Effector memory CD8-positive, alpha-beta T cell (primary cell): ENCODE data around the gene CERK.
A peak's percentile ranks its signal among the peaks of the same experiment; 100 is the strongest.

Source experiments
- ATAC-seq: fragments of 150-1000 bp; cut with Tn5 transposase; replicated peaks from 2 replicates; pipeline ENCODE4 v1.10.0; 2021; ENCODE audit warnings: mild to moderate bottlenecking, moderate library complexity
- DNase-seq, 3 experiments: peaks; one replicate each; pipeline ENCODE4 v3.0.0; 2021
- H3K27ac Mint-ChIP-seq, 2 donors: one replicate each; pipeline ENCODE4 v1.8.0; 2022; ENCODE audit warnings: mild to moderate bottlenecking in 2 of 2, mixed read lengths in 2 of 2, moderate library complexity in 2 of 2
- H3K27me3 Mint-ChIP-seq, 2 donors: one replicate each; pipeline ENCODE4 v1.8.0; 2022; ENCODE audit warnings: mixed read lengths in 2 of 2
- H3K36me3 Mint-ChIP-seq: one replicate; pipeline ENCODE4 v1.8.0; 2022; ENCODE audit warnings: mild to moderate bottlenecking, moderate library complexity, mixed read lengths; ENCODE audit not compliant: insufficient read depth
- H3K4me1 Mint-ChIP-seq, 2 donors: one replicate each; pipeline ENCODE4 v1.8.0; 2022; ENCODE audit warnings: low read depth in 2 of 2, mixed read lengths in 2 of 2
- H3K4me3 Mint-ChIP-seq, 2 donors: one replicate each; pipeline ENCODE4 v1.8.0; 2022; ENCODE audit warnings: mild to moderate bottlenecking in 2 of 2, mixed read lengths in 2 of 2, moderate library complexity in 2 of 2
- H3K9me3 Mint-ChIP-seq, 2 donors: one replicate each; pipeline ENCODE4 v1.8.0; 2022; ENCODE audit warnings: mixed read lengths in 2 of 2

Gene CERK

DNA sequence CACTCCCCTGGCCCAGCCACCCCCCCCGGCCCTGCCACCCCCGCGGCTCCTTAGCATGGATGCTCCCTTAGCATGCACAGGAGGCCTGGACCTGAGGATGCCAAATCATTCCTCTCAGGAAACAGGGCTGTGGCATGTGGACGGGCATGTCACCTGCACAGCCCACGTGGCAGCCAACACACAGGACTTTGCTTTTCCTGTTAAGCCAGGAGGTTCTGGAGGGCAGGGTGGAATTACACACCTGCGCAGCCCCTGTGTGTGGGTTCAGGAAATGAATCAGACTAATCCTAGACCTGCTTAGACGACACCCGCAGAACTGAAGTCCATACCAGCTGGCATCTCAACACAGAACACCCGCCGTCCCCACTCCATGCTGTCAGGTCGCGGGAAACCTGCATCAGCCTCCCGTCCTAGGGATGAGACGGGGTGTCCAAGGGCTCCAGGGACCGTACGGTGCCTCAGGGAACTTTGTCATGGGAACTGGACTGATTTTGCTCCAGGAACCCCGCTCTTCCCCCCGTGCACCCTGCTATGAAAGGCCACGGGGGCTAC lies 10.2 kb downstream of the CERK start:
- Mint-ChIP-seq H3K36me3 (peaks cover 91% of the 10 kb centered on the region), H3K27ac (peak overlapping the region; percentile 32 to 71), H3K4me3 (peak overlapping the region in 1 of 2 donors; percentile 29), H3K9me3 (no peaks in the 10 kb centered on the region), H3K4me1 (peaks cover 34 to 58% of the 10 kb centered on the region in 2 donors), H3K27me3 (no peaks in the 10 kb centered on the region)
- no peak for ATAC-seq
- no peak for DNase-seq

DNA sequence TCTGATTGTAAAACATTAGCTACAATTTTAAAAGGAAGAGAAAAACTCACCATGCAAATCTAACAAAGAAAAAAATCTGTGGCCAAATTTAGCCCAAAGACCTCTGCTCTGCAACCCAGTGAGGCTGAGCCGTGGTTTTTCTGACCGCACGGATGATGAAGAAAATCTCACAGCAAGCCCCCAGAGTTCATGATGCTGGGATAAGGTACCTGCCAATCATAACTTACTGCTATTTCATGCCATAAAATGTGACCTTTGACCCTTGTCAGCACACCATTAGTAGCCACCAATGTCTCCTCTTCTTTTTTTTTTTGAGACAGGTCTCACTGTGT lies 11.1 kb downstream of the CERK start:
- Mint-ChIP-seq H3K9me3 (no peaks in the 10 kb centered on the region), H3K27ac (peak overlapping the region; percentile 32 to 71), H3K36me3 (peaks cover 92% of the 10 kb centered on the region), H3K27me3 (no peaks in the 10 kb centered on the region), H3K4me1 (peaks cover 36 to 55% of the 10 kb centered on the region in 2 donors), H3K4me3 (peak overlapping the region in 1 of 2 donors; percentile 29)
- no peak for ATAC-seq
- DNase-seq = no peak

DNA sequence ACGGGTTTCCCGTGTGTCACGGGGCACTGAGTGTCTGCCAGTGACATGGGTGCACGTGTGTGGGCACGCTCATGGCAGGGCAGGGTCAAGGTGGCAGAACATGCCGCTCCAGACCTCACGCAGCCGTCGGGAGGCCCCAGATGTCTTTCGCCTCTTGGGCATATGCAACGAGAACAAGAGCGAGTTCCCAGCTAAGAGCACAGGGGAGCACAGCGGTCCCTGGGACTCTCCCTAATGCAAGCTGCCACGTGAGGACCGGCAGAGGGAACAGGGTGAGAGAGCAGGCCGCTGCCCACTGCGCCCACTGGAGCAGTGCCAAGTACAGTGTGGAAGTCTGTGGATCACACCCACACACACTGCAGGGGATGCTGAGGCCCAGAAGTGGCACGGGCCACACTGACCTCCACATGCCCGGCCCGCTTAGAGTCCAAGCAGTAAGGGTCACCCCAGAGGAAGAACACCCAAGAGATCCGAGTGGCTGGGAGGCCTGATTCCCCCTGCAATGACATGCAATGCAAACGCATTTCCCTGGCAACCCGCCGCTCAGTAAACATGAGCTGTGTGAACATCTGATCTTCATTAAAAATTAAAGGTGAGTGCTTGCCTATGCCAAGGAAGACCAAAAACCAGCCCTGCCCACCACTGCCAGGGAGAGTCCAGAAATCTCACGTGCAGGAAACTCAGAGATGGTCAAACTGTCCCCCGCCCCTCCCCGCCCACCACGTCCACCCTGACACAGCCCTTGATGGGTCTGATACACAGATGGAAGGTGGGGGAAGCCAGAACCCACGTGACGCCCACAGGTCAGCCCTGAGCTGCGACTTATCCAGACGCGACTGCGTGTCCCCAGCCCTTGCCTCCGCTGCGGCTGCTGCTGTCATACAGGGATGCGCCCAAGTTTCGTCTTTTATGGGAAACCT lies 11.7 kb downstream of the CERK start:
- Mint-ChIP-seq H3K4me1 (peaks cover 34 to 51% of the 10 kb centered on the region in 2 donors), H3K27ac (peak overlapping the region; percentile 54 to 85), H3K27me3 (no peaks in the 10 kb centered on the region), H3K36me3 (peaks cover 90% of the 10 kb centered on the region), H3K4me3 (peak overlapping the region in 1 of 2 donors; percentile 8), H3K9me3 (no peaks in the 10 kb centered on the region)
- no peak for DNase-seq
- ATAC-seq = no peak

DNA sequence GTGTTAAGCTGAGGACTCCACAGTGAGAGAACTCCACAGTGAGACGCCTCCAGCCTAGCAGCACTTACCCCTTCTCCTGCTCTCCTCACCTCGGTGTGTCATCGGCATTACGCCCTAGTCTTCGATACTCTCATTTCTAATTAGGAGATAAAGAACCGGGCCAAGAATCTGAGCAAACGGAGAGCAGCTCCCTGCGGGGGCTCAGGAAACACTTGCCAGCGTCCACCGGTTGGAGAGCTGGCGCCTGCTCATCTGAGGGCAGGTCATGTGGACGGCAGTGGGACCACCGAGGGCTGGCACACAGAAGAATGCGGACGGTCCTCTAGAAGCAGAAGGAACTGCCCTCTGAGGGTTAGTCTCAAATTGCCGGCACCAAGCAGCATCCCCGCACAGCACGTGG lies 13.0 kb downstream of the CERK start:
- Mint-ChIP-seq H3K9me3 (no peaks in the 10 kb centered on the region), H3K27ac (no peak overlapping the region), H3K36me3 (peaks cover 90% of the 10 kb centered on the region), H3K4me1 (peaks cover 25 to 39% of the 10 kb centered on the region in 2 donors), H3K4me3 (no peak overlapping the region), H3K27me3 (no peaks in the 10 kb centered on the region)
- DNase-seq (no peak), ATAC-seq (no peak)

DNA sequence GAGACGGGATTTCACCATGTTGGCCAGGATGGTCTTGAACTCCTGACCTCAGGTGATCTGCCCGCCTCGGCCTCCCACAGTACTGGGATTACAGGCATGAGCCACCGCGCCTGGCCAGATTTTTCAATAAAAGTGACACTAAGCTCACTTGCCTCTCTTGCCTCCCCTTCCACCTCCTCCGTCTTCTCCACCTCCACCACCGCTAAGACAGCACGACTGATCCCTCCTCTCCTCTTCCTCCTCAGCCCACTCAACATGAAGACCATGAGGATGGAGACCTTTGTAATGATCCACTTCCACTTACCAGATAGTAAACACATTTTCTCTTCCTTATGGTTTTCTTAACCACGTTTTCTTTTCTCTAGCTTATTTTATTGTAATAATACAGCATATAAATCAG lies 14.2 kb downstream of the CERK start:
- DNase-seq (no peak), ATAC-seq (no peak)
- Mint-ChIP-seq H3K27ac (peak overlapping the region; percentile 18 to 47), H3K4me1 (peaks cover 24 to 39% of the 10 kb centered on the region in 2 donors), H3K27me3 (no peaks in the 10 kb centered on the region), H3K4me3 (no peak overlapping the region), H3K9me3 (no peaks in the 10 kb centered on the region), H3K36me3 (peaks cover 89% of the 10 kb centered on the region)

DNA sequence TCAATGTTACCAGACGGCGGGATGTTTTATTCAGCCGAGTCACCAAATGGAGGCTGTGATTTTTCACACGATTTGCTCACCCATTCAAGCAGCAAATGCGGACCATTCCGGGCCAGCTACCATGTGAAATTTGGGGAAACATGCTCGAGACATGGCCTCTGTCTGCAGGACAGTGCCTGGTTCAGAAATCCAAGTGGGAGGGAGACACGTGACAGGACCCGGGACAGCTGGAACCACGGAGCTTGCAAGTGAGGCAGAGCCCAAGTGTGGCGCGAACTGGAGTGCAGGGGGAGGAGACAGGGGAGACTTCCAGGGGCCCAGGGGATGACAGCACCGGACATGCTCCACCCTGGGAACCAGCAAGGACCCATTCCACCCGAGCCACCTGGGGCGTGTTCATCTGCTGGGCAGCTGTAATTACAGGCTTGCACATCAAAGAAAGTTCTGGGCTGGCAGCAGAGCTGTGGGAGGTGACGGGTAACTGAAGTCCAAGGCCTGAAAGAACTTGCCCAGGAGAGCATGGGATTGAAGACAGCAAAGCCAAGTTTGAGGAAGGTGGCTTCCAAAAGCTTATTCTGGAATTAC lies 16.5 kb downstream of the CERK start:
- Mint-ChIP-seq H3K36me3 (peaks cover 91% of the 10 kb centered on the region), H3K4me1 (peaks cover 29 to 31% of the 10 kb centered on the region in 2 donors), H3K9me3 (no peaks in the 10 kb centered on the region), H3K4me3 (no peak overlapping the region), H3K27ac (peak overlapping the region; percentile 69), H3K27me3 (no peaks in the 10 kb centered on the region)
- DNase-seq (no peak), ATAC-seq (no peak)

DNA sequence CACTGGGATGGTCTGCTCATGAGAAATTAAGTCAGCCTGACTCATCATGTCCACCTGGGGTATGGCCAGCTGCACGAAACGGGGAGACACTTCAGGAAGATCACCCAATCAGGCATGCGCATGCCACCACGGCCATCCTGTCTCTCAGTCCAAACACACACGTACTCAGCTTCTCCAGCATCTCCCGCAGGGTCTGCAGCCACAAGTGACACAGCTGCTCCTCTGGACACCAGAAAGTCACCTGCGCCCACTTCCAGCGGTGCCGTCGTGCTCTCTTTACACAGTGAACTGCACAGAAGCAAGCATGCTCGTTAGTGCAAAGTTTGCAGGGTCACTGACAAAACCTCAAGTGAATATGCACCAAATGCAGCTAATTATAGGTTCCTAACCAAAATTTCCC lies 18.1 kb downstream of the CERK start:
- H3K9me3 Mint-ChIP-seq = no peaks in the 10 kb centered on the region
- H3K27ac Mint-ChIP-seq = no peak overlapping the region
- peaks cover 93% of the 10 kb centered on the region for H3K36me3 Mint-ChIP-seq
- H3K4me1 Mint-ChIP-seq = peaks cover 22 to 27% of the 10 kb centered on the region in 2 donors
- ATAC-seq (no peak), DNase-seq (no peak)
- H3K27me3 Mint-ChIP-seq = no peaks in the 10 kb centered on the region
- no peak overlapping the region for H3K4me3 Mint-ChIP-seq

DNA sequence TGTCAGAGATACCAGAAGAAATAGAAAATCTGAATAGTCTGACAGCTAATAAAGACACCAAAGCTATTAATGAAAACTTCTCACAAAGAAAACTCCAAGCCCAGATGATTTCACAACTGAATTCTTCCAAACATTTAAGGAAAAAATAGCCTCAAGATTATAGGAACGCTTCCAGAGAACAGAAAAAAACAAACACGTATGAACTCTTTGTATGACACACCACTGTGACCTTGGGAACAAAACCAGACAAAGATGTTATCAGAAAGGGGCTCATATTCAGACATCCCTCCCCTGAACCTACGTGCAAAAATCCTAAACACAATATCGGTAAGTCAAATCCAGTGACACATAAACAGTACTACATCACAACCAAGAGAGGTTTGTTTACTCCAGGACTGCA lies 23.5 kb downstream of the CERK start:
- no peaks in the 10 kb centered on the region for H3K9me3 Mint-ChIP-seq
- H3K27ac Mint-ChIP-seq = peak overlapping the region; percentile 49 to 77
- peaks cover 90% of the 10 kb centered on the region for H3K36me3 Mint-ChIP-seq
- no peak overlapping the region for H3K4me3 Mint-ChIP-seq
- H3K27me3 Mint-ChIP-seq = no peaks in the 10 kb centered on the region
- ATAC-seq (peak; percentile 47), DNase-seq (no peak)
- H3K4me1 Mint-ChIP-seq = peaks cover 12 to 14% of the 10 kb centered on the region in 2 donors

DNA sequence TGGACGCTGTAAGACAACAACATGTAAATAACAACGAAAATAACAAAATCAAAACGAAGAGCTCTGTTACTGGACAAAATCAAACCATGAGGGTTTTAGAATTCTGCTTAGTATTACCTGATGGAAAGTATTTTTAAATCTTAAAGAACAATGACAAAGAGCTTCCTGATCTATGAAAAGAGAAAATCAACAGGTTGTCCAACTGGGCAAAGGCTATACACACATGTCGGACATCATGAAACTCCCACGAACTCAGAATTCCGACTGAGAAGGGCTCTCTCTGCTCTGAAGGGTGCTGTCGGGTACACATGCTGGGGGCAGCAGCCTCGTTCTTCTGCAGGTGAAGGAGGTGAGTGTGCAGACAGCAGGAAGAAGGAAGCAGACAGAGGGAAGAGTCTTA lies 25.8 kb downstream of the CERK start:
- no peaks in the 10 kb centered on the region for H3K9me3 Mint-ChIP-seq
- DNase-seq = no peak
- H3K27me3 Mint-ChIP-seq = no peaks in the 10 kb centered on the region
- H3K4me3 Mint-ChIP-seq = no peak overlapping the region
- no peak for ATAC-seq
- peaks cover 7 to 12% of the 10 kb centered on the region in 2 donors for H3K4me1 Mint-ChIP-seq
- H3K27ac Mint-ChIP-seq = peak overlapping the region; percentile 57 to 67
- H3K36me3 Mint-ChIP-seq = peaks cover 92% of the 10 kb centered on the region

DNA sequence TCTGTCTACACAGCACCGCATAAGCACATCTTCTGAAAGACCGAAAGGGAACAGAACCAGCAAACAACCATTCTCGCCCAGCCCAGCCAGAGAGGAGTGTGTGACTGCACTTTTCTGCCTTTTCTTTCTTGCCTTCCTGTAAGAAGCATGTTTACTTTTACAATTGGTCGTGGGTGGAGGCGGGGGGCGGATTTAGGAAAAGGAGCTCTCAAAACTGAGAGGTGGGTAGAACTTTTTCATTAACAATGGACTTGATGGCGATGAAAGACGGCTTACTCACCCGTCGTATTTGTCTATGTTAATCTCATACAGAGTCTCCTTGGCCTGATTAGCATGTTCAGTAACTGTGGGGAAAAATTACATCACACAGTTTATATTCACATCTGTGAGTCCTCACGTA lies 27.2 kb downstream of the CERK start:
- Mint-ChIP-seq H3K4me1 (peaks cover 7 to 15% of the 10 kb centered on the region in 2 donors), H3K4me3 (no peak overlapping the region), H3K9me3 (no peaks in the 10 kb centered on the region), H3K27ac (no peak overlapping the region), H3K36me3 (peaks cover 95% of the 10 kb centered on the region), H3K27me3 (no peaks in the 10 kb centered on the region)
- ATAC-seq (no peak), DNase-seq (no peak)

DNA sequence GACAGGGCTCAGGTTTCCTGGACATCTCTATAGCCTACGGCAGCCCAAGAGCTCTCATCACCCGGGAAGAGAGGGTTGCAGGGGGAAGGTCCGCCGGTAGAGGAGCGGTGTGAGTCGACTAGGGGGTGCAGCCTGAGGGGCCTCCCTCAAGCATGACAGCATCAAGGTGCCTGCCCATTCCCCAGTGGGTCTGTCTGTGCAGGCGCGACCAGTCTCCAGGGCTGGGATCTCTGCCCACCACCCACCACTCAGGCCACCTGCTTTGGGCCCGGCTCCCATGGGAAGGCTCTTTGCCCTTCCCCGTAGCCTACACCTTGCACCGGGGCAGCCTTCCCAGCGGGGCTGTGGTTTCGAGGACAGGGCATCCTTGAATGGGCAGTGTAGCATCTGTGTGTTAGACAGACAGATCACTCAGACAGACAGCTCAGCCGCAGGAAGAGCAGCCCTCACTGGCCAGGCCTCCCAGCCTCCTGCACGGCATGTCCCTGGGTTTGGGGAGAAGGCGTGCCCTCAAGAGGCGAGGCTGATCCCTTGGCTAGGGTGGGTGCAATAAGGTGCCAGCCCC lies 29.2 kb downstream of the CERK start:
- ATAC-seq (no peak), DNase-seq (no peak)
- peaks cover 100% of the 10 kb centered on the region for H3K36me3 Mint-ChIP-seq
- H3K4me1 Mint-ChIP-seq = peaks cover 0 to 16% of the 10 kb centered on the region in 2 donors
- no peaks in the 10 kb centered on the region for H3K27me3 Mint-ChIP-seq
- peak overlapping the region in 1 of 2 donors; percentile 59 for H3K27ac Mint-ChIP-seq
- no peak overlapping the region for H3K4me3 Mint-ChIP-seq
- no peaks in the 10 kb centered on the region for H3K9me3 Mint-ChIP-seq

DNA sequence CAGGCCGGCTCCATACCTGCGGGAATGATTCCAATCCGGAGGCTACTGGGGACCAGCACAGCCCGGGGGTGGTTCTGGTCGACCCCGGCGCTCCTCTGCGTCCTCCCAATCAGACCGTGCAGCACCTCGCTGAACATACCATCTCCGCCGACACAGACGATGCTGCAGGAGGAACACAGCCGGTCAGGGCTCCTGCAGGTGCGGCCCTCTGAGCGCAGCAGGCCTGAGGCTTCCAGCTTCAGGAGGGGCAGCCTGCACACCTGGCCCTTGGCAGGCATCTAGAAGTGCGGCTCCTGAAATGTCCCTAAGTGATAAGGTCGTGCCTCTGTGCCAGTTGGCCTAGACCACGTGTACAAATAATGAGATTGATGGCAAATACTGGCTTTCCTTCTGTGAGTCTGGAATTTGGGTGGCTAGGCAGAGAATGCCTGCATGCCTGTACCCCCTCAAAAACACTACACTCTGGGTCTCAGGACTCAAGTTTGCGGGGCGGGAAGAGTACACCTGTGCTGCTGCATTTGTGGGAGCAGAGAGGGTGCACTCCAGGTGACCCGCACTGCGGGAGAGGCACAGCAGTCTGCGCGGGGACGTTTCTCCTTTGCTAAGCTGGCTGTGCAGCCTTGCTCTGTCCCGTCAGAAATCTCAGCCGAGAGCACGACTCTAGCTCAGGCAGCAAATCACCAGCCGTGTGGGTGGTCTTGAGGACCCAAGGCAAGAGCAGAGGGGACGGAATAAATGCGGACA lies 30.1 kb downstream of the CERK start:
- Mint-ChIP-seq H3K4me1 (peaks cover 3 to 13% of the 10 kb centered on the region in 2 donors), H3K4me3 (no peak overlapping the region), H3K36me3 (peaks cover 98% of the 10 kb centered on the region), H3K27ac (peak overlapping the region; percentile 28 to 59), H3K27me3 (no peaks in the 10 kb centered on the region), H3K9me3 (no peaks in the 10 kb centered on the region)
- DNase-seq (no peak), ATAC-seq (no peak)

DNA sequence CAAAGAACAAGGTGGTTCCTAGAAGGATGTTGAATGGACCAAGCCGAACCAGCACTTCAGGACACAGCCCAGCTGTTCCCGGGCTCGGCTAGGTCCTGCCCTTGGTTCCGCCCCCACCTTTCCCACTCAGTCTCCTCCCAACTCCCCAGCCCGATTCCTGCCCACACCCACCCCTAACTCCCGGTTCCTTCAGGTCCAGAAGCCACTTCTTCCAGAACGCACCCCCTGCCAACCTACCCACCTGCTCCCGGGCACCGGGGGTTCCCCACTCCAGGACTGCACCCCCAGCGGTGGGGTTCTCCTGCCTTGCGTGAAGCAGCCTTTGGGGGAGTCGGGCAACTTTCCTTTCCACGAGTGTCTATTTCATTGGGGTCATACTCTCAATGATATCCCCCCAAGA lies 30.7 kb downstream of the CERK start:
- peak overlapping the region; percentile 28 to 29 for H3K27ac Mint-ChIP-seq
- no peak for ATAC-seq
- DNase-seq = no peak
- H3K4me1 Mint-ChIP-seq = peaks cover 3 to 11% of the 10 kb centered on the region in 2 donors
- H3K27me3 Mint-ChIP-seq = no peaks in the 10 kb centered on the region
- H3K36me3 Mint-ChIP-seq = peaks cover 98% of the 10 kb centered on the region
- H3K9me3 Mint-ChIP-seq = no peaks in the 10 kb centered on the region
- H3K4me3 Mint-ChIP-seq = no peak overlapping the region
